ENCODE results near the gene CCDC136.

CCDC136 gene

DNA sequence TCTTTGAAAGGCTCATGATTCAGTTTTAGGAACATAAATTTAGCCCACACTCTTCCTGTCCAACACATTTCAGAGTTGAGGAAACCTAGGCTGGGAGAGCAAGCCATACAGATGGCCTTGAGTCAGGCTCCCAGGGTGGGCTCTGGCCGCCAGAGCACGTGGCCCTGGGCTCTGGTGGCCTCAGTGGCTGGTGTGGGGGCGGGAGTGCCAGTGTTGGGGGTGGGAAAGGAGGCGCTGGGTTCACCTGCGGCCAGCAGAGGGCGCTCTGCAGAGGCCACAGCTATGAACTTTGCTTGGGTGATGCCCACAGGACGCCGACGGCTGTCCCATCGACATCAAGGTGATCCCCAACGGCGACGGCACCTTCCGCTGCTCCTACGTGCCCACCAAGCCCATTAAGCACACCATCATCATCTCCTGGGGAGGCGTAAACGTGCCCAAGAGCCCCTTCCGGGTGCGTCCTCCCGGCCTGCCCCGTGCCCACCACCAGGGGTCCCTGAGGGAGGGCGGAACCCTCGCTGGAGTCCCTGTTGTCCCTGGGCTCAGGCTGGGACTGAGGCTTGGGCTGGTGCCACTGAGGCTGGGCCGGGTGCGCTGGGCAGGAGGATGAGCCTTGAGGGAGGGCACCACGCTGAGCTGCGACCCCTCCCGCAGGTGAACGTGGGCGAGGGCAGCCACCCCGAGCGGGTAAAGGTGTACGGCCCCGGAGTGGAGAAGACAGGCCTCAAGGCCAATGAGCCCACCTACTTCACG is 50.3 kb downstream of the CCDC136 start:
- intact Hi-C loops (cut with DNase I): no loop called here
- peak in 6 of 10 donors; percentile 11 to 90 (median 50) for DNase-seq

DNA sequence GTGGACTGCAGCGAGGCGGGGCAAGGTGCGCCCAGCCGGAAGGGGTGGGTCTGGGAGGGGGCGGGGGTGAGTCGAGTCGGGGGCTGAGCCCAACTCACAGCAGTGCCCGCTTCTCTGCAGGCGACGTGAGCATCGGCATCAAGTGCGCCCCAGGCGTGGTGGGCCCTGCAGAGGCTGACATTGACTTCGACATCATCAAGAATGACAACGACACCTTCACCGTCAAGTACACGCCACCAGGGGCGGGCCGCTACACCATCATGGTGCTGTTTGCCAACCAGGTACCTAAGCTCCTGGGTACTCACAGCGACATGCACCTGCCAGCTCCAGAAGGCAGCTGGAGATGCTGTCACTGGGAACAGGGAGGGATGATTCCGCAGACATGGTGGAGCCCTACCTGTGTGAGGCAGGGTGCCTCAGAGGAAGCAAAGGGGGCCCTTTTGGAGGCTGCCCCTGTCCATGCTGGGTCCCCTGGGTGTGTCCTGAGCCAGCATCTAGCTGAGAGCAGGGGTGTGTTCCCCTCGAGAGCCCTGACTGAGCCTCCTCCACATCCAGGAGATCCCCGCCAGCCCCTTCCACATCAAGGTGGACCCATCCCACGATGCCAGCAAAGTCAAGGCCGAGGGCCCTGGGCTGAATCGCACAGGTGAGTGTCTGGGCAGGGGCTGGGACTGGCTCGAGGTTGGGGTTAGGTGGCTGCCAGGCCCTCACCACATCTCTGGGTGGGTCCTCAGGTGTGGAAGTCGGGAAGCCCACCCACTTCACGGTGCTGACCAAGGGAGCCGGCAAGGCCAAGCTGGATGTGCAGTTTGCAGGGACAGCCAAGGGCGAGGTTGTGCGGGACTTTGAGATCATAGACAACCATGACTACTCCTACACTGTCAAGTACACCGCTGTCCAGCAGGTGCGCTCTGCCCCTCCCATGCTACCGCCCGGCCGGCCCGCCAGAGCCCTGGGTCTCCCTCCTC is 51.2 kb downstream of the CCDC136 start:
- DNase-seq: peak in 3 of 10 donors; percentile 5 to 75 (median 67)
- intact Hi-C loops (cut with DNase I): no loop called here

DNA sequence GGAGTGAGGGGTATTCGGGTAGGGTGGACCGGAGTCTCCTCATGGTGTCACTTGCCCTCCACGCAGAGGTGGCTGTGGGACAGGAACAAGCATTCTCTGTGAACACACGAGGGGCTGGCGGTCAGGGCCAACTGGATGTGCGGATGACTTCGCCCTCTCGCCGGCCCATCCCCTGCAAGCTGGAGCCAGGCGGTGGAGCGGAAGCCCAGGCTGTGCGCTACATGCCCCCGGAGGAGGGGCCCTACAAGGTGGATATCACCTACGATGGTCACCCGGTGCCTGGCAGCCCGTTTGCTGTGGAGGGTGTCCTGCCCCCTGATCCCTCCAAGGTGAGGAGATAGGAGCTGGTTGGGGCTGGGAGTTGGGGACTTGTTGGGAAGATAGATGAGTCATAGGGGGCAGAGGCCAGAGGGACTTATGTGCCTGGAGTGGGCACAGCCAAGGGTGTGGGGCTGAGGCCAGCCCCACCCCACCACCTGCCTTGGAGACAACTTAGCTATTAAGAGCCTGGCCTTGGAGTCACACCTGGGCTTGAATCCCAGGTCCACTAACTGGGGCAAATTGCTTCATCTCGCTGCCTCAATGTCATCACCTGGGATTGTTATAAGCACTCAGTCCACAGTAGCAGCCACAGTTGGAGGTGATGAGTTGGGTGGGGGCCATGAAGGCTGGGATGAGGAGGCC is 52.3 kb downstream of the CCDC136 start:
- DNase-seq: no peak
- intact Hi-C loops (cut with DNase I): no loop called here

DNA sequence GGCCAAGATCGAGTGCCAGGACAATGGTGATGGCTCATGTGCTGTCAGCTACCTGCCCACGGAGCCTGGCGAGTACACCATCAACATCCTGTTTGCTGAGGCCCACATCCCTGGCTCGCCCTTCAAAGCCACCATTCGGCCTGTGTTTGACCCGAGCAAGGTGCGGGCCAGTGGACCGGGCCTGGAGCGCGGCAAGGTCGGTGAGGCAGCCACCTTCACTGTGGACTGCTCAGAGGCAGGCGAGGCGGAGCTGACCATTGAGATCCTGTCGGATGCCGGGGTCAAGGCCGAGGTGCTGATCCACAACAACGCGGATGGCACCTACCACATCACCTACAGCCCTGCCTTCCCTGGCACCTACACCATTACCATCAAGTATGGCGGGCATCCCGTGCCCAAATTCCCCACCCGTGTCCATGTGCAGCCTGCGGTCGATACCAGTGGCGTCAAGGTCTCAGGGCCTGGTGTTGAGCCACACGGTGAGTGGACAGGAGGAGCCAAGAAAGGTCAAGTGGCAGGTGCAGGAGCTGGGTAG is 53.1 kb downstream of the CCDC136 start:
- intact Hi-C loops (cut with DNase I): no loop called here
- peak in 1 of 10 donors; percentile 80 for DNase-seq

DNA sequence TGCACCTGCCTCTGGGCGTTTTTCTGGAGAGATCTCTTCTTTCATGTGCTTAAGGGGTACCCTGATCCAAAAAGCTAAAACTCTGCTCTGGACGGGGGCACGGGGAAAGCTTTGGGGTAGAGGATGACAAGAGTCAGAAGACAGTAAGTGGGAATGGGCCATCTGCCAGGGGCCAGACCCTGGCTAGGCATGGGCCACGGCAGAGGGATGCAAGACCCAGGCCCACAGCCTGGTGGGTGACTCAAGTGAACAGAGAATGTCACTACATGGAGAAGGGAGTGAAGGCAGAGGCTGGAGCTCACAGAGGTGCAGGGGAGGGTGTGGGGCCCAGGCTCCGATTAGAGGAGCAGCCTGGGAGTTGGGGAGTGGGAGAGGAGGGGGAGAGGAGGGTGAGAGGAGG is 53.7 kb downstream of the CCDC136 start:
- intact Hi-C loops (cut with DNase I): no loop called here
- DNase-seq: no peak

DNA sequence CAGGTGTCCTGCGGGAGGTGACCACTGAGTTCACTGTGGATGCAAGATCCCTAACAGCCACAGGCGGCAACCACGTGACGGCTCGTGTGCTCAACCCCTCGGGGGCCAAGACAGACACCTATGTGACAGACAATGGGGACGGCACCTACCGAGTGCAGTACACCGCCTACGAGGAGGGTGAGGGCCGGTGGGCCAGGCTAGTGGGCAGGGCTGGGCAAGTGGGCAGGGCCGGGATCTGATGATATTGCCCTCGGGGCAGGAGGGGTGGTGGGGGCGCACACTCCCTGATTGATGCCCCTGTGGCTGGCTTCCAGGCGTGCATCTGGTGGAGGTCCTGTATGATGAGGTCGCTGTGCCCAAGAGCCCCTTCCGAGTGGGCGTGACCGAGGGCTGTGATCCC is 54.2 kb downstream of the CCDC136 start:
- intact Hi-C loops (cut with DNase I): no loop called here
- DNase-seq: peak in 1 of 10 donors; percentile 75

DNA sequence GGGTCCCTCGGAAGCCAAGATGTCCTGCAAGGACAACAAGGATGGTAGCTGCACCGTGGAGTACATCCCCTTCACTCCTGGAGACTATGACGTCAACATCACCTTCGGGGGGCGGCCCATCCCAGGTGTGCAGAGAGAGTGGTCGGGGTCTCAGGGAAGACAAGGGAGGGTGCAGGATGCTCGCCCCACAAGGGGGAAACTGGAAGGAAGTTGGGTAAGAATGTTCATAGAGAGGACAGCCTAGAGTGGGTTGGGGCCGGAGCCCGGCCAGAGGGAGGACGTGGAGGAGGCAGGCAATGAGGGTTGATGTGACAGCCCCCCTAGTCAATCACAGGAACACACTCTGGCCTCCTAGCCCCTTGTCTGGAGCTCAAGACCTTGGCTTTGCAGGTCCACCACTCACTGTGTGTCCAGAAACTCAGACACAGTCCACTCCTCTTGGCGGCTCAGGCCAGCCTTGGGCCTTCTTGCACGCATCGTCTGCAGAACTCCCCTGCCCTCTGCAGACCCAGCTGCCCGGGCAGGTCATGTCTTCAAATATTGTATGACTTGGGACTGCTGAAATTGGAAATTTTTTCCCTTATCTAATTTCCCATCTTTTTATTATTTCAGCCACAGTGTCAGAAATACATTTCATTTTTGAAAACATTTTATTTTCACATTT is 55.1 kb downstream of the CCDC136 start:
- DNase-seq: no peak
- intact Hi-C loops (cut with DNase I): no loop called here

DNA sequence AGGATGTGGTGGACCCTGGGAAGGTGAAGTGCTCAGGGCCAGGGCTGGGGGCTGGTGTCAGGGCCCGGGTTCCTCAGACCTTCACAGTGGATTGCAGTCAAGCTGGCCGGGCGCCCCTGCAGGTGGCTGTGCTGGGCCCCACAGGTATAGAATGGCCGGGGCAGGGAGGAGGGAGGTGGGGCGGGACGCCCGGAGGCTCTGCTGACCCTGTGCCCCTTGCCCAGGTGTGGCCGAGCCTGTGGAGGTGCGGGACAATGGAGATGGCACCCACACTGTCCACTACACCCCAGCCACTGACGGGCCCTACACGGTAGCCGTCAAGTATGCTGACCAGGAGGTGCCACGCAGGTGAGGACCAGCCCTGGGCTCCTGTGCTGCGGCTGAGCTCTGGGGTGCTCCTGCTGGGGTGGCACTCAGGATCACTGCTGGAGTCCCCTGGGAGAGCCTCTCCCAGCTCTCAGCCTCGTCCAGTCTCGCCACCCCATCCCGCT is 56.0 kb downstream of the CCDC136 start:
- intact Hi-C loops (cut with DNase I): no loop called here
- DNase-seq: no peak

DNA sequence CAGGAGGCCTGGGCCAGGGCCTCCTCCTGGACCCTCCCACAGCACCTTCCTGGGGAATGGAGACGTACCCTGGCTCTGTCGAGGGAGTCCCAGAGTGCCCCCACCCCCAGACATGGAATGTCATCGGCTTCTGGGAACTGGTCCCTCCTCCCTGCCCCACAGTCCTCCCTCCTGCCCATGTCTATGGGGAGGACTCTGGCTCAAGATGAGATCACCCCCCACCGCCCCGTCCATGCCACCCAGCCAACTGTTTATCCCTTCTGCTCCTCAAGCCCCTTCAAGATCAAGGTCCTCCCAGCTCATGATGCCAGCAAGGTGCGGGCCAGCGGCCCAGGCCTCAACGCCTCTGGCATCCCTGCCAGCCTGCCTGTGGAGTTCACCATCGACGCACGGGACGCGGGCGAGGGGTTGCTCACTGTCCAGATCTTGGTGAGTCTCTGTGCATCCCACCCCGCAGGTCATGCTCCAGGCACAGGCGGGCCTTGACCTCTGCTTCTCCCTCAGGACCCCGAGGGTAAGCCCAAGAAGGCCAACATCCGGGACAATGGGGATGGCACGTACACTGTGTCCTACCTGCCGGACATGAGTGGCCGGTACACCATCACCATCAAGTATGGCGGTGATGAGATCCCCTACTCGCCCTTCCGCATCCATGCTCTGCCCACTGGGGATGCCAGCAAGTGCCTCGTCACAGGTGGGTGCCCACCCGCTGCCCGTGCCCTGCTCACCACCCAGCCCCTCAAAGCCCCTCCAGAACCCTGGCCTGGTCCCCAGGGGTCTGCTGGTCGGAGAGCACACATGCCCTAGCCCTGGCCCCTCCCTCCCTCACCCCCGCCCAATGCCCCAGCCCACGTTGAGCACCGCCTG is 56.8 kb downstream of the CCDC136 start:
- intact Hi-C loops (cut with DNase I): no loop called here
- DNase-seq: peak in 1 of 10 donors; percentile 61

DNA sequence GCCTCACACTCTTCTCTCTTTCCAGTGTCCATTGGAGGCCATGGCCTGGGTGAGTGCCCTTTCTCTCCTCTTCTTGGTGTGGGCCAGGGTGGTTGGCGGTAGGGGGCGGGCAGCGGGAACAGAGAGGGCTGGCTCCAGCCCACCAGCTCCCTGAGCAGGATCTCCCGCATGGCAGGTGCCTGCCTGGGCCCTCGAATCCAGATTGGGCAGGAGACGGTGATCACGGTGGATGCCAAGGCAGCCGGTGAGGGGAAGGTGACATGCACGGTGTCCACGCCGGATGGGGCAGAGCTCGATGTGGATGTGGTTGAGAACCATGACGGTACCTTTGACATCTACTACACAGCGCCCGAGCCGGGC is 57.4 kb downstream of the CCDC136 start:
- peak in 1 of 10 donors; percentile 82 for DNase-seq
- intact Hi-C loops (cut with DNase I): no loop called here

DNA sequence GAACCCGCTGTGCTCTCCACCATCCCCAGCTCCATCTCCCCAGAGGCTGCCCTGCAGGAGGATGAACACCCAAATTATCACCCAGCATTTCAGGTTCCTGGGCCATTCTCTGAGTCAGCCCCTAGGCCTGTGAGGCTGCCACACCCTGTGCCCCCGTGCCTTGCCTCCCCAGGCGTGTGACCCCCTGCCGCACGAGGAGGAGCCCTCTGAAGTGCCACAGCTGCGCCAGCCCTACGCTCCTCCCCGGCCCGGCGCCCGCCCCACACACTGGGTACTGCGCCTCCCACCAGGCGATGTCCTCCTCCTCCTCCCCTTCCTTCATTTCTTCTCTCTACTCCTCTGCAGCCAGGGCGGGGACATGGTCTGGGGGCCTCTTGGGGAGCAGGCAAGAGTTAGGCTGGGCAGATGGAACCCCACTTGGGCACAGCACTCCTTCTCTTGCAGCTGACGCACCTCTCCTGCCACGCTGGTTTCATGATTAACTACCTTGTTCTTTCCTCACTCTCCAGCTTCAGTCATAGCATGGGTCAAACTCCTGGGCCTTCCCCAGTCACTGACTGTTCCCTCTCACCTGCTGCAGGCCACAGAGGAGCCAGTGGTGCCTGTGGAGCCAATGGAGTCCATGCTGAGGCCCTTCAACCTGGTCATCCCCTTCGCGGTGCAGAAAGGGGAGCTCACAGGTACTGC is 58.2 kb downstream of the CCDC136 start:
- intact Hi-C loops (cut with DNase I): no loop called here
- no peak for DNase-seq

DNA sequence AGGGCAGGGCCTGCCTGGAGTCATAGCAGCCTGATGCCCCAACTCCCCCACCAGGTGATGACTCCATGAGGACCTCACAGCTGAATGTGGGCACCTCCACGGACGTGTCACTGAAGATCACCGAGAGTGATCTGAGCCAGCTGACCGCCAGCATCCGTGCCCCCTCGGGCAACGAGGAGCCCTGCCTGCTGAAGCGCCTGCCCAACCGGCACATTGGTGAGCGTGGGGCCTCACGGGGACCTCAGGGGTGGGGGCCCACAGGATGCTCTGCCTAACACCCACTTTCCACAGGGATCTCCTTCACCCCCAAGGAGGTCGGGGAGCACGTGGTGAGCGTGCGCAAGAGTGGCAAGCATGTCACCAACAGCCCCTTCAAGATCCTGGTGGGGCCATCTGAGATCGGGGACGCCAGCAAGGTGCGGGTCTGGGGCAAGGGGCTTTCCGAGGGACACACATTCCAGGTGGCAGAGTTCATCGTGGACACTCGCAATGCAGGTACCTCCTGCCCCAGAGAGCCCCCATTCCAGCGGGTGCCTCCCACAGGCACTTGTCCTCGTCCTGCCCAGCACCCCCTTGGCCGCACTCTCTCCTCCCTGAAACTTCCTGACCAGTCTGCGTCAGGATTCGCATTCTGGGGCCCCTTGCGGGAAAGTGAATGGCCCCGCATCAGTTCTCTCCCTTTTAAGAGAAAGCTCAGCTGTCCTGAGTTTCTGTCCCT is 60.9 kb downstream of the CCDC136 start:
- DNase-seq: no peak
- intact Hi-C loops (cut with DNase I): no loop called here

DNA sequence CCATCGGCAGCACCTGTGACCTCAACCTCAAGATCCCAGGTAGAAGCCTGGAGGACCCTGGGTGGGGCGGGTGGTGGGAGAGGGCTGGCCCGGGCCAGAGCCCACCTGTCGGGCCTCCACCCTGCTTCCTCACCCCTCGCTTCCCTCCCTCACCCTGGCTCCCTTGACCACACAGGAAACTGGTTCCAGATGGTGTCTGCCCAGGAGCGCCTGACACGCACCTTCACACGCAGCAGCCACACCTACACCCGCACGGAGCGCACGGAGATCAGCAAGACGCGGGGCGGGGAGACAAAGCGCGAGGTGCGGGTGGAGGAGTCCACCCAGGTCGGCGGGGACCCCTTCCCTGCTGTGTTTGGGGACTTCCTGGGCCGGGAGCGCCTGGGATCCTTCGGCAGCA is 62.0 kb downstream of the CCDC136 start:
- DNase-seq: no peak
- intact Hi-C loops (cut with DNase I): no loop called here

DNA sequence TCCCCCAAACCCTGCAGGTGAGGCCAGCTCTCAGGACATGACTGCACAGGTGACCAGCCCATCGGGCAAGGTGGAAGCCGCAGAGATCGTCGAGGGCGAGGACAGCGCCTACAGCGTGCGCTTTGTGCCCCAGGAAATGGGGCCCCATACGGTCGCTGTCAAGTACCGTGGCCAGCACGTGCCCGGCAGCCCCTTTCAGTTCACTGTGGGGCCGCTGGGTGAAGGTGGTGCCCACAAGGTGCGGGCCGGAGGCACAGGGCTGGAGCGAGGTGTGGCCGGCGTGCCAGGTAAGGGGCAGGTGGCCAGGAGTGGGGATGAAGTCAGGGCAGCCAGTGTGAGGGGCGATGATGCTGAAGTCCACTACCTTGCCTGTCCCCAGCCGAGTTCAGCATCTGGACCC is 62.6 kb downstream of the CCDC136 start:
- DNase-seq: no peak
- intact Hi-C loops (cut with DNase I): no loop called here

DNA sequence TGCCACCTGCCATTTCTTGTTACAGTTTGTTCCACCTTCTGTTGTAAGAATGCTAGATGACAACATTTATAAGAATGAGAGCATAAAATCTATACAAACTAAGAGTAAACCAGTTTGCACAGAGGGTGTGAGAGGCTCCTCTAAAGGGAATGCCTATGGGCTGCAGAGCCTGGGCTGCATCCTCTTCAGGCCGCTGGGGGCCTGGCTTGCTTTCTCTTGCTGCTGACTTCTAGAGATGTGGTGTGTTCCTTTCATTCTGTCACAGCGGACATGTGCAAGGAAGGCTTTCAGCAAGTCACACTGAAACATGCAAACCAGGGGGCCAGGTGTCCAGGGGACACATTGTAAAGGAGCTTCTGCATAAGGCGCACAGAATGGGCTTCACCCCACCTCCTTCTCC is 63.8 kb downstream of the CCDC136 start:
- intact Hi-C loops (cut with DNase I): no loop called here
- DNase-seq: no peak

DNA sequence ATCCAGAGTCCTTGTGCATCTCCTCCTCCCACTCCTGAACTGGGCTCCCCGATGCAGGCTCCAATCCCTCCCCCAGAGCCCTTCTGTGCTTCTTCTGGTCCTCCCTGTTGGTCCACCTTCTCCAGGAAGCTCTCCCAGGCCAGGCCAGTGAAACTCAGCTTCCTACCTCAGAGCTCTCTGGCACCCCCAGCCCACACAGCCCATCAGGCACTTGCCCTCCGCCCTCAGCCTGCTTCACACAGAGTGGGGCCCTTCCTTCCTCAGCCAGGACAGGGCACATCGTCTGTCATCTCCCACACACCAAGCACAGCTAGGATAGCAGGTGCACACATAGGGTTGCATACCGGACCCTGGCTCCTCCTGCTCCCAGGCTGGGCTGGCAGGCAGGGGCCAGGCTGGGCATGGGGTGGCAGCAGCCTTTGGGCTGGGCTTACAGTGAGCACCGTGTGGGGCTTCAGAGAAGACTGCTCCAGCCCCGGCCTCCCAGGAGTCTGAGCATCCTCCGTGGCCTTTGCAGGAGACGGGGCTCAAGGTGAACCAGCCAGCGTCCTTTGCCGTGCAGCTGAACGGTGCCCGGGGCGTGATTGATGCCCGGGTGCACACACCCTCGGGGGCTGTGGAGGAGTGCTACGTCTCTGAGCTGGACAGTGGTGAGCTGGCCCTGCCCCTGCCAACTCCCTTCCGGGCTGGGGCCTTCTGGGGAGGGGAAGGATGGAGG is 64.4 kb downstream of the CCDC136 start:
- DNase-seq: no peak
- intact Hi-C loops (cut with DNase I): no loop called here
